VCaP (cell line): Measurements from ENCODE around the gene PTPN2.

Experiments used
- H3K27ac ChIP-seq: fragments of 450-650 bp; 2 replicates; pipeline ENCODE4 v1.5.1; 2017
- TF ChIP-seq, protein P1 (sequence below): fragments of 450-650 bp; conservative IDR thresholded peaks from 2 replicates; pipeline ENCODE4 v1.5.1; 2017; ENCODE audit warnings: mild to moderate bottlenecking, moderate library complexity

The PTPN2 gene

DNA sequence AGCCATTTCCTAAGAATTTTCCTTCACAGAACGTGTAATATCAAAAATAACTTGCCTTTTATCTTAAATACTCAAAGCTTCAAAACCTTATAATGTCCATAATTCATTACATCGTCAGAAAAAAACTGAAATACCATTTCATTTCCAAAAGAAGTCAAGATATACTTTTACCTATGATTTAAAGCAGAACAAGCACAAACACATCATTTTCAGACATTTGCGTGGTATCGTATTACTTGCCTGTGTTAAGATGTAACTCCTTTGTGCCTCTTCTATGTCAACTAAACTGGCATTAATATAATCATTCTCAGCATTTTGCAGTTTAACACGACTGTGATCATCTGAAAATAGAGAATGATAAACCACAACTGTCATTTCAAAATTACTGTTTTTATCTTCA is 47.5 kb downstream of the PTPN2 start:
- TF ChIP-seq, protein P1, sequence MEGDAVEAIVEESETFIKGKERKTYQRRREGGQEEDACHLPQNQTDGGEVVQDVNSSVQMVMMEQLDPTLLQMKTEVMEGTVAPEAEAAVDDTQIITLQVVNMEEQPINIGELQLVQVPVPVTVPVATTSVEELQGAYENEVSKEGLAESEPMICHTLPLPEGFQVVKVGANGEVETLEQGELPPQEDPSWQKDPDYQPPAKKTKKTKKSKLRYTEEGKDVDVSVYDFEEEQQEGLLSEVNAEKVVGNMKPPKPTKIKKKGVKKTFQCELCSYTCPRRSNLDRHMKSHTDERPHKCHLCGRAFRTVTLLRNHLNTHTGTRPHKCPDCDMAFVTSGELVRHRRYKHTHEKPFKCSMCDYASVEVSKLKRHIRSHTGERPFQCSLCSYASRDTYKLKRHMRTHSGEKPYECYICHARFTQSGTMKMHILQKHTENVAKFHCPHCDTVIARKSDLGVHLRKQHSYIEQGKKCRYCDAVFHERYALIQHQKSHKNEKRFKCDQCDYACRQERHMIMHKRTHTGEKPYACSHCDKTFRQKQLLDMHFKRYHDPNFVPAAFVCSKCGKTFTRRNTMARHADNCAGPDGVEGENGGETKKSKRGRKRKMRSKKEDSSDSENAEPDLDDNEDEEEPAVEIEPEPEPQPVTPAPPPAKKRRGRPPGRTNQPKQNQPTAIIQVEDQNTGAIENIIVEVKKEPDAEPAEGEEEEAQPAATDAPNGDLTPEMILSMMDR: no peak
- H3K27ac ChIP-seq: no peak overlapping the region

DNA sequence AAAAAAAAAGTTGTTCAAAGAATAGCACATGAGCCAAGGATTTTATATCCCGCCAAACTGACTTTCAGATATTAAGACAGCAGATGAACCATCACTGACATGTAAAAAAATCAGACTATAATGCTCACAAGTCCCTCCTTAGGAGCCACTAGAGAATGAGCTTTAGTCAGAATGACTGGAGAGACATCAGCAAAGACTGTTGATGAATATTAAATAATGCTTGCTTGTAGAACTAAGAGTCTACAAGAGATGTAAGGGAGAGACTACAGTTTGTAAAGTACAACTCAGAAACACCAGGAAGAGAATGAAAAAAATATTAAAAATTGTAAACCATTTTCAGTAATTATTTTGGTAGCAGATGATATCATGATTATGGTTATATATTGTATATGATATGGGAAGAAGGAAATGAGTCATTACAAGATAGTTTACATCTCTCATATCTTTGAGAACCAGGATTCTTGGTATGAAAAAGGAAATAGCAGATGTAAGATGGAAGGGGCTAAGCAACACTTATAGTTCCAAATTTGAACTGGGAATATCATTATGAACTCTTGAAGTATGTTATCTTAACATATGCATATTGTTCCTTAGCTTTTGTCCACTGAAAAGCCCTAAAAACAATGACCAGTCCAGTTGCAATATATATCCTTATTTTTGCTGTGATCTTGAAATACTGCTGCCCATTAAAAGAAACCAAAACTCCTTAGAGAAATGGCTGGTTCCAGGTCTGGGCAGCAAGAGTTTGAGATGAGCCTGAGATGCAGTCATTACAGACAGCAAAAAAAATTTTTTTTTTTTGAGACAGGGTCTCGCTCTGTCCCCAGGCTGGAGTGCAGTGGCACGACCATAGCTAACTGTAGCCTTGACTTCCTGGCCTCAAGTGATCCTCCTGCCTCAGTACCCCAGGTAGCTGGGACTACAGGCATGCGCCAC is 55.7 kb downstream of the PTPN2 start:
- TF ChIP-seq, protein P1: no peak
- no peak overlapping the region for H3K27ac ChIP-seq

DNA sequence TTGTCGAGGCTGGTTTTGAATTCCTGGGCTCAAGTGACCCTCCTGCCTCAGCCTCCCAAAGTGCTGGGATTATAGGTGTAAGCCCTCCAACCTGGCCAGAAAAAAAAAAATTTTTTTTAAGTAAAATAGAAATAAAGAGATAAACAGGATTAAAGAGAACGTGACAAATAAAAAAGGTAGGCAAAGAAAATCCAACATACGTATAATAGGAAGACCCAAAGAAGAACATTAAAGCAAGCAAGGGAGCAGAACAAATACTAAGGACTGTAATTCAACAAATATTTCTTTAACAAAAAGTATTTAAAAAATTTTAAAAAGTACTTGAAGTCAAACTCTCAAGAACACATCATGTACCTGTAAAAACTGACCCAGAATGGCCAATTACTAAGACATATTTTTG is 56.4 kb downstream of the PTPN2 start:
- TF ChIP-seq, protein P1: no peak
- no peak overlapping the region for H3K27ac ChIP-seq

DNA sequence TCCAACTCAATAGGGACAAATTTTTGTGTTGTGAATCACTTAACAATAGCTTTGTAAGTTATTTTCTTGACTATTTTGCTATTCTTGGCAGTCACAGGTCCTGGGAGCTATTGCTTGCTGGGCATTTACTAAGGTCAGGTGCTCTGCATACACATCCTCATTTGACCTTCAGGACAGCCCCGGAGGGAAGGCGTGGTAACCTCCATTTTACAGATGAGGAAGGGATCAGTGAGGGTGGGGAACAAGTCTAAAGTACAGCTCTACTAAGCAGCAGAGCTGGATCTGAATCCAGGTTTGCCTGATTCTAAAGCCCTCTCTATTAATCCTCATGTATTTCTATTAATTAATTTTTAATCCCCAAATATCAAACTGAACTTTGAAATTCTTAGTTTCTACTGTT is 58.8 kb downstream of the PTPN2 start:
- TF ChIP-seq, protein P1: no peak

DNA sequence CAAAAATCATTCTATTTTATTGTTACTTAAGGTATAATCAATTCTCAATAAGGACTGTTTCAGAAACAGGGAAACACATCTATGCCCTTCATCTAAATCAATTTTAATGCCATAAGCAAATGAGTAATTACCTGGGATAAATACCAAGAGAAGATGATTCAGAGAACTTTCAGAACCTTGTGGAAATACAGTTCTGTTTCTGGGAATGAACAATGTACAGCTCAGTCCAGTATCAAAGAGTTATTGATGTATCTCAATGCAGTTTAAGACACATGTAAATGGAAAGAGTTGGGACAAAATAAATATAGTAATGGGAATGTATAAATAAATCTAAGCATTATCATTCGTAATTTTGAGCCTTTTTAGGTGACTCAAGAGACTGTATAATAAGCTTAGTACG is 60.1 kb downstream of the PTPN2 start:
- TF ChIP-seq, protein P1: no peak
- no peak overlapping the region for H3K27ac ChIP-seq

More for the DNA sequence above, 58.8 kb downstream of the PTPN2 start:
- H3K27ac ChIP-seq: no peak overlapping the region

DNA sequence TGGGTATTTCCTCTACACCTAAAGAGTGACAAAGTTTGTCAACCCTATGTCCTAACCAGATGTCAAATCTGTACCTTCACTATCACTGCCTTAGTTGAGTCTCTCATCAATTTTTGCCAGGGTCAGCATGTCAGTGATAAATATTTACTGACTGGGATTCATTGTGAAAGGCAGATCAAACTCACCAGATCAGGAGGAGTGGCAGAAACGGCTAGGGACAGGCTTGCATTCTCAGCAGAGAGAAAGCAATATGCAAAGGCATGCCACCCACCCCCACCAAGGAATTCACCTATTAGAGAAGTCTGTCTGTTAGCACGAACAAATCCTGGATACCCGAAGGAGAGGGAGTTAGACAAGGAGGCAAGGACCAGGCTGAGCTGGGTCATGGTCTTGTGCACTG is 62.6 kb downstream of the PTPN2 start:
- TF ChIP-seq, protein P1: no peak
- H3K27ac ChIP-seq: no peak overlapping the region

DNA sequence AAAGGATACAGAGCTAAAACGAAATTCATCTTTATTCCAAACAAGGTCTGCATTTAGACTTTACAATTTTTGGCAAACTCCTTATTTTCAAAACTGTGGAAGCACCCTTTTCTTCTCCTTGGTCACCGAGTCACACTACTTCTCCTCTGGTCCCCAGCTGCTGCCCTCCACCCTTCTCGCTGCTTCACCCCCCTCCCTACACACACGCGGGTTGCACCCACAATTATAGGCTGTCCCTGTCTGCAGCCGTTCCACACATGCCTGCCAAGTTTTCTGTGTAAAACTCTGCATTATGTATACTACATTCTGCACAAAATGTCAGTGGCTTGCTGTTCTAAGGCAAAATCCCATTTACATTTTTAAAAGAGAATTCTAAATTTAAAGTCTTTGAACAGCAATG is 63.5 kb downstream of the PTPN2 start:
- H3K27ac ChIP-seq: no peak overlapping the region
- TF ChIP-seq, protein P1: no peak
